Renal cortical epithelial cell (primary cell): Measurements from ENCODE around the gene ITGB8. TPM values are rescaled to one million over a fixed set of nuclear protein-coding genes. Genes with fewer than 3 reads are reported as not detected.
"Not testable (repeated sequence)": the region's sequence is repeated elsewhere in the genome, so short reads cannot be mapped to it uniquely, and the experiment has no call there.

Source experiments
- DNase-seq: peaks from one replicate; pipeline ENCODE4 v3.0.0-alpha.2; 2011; ENCODE audit warnings: low read depth
- total RNA-seq: library from RNA; depleted of rRNA; stranded (reverse); fragments of >200 nt; gene quantifications from 2 replicates; pipeline ENCODE4 v1.2.3, GENCODE V29; 2014

ITGB8 gene
- total RNA-seq, 1 donor from 2014 or later: 257 TPM

DNA sequence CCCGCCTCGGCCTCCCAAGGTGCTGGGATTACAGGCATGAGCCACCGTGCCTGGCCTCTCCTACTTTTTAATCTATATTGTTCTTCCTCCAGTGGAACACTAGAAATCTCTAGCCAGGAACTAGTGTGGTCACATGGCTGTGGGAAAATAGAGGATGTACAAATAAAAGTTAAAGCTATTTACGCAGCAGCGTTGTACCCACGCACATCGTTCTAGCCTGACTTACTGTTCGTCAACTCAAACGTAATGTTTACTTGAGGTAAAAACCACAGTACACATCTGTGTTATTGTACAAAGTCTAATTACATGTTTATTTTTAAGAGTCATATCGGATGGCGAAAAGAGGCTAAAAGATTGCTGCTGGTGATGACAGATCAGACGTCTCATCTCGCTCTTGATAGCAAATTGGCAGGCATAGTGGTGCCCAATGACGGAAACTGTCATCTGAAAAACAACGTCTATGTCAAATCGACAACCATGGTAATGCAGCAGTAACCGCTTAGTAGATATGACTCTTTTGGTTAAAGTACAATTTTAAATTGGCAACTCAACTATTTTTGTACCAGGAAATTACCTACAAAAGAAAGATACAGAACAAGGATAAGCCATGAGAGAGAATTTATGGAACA, 50.8 kb downstream of the ITGB8 start:
- no peak for DNase-seq

DNA sequence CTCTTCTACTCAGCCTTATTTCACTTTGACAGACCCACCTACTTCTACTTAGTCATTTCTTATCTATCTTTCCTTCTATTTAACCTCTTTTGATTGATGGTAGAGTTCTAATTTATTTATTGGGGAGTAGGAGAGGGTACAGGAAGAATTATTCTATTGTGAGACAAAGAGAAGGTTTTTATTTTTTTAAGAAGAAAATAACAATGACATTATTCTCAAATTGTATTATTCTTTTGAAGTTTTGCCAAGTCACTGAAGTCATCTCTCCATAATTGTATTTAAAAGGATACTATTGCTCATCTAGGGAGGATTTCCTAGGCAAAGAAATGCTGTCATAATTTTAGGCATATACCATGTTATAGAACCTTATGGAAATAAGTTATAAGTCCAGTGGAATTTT, 52.7 kb downstream of the ITGB8 start:
- DNase-seq: no peak

DNA sequence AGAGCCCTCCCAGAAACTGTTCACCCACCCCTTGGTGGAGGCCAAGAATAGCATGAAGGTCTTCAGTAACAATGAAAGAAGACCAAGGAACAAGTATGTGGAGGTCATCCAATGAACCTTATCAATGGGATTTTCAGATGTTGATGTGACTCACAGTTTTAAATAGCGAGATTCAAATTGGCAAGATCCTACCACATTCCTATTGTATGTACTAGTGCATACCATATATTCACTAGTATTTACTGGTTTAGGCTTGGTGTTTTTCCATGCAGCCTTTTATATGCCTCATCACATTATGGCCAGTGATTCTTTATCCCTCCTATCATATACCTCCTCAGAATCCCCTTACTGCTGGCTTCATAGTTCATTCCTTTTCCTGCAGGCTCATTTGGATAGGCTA, 54.4 kb downstream of the ITGB8 start:
- DNase-seq: peak; percentile 89

DNA sequence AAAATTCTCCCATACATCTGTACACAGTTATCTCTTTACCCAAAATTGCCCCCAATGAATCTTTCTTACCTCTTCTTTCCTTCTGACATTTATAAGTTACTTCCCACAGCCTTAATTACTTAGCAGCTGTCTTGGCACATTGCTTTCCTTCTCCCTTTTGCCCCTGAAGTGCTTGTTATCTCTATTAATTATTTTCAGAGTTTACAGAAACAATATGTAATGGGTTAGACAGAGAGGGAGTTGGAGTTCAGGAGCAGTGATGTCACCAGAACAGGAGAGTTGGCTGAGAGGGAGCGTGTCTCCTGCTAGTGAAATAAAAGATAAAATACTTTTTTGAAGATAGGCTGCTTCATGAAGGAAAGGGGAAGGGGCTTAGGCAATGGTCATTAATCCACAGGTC, 57.4 kb downstream of the ITGB8 start:
- DNase-seq: peak; percentile 67

DNA sequence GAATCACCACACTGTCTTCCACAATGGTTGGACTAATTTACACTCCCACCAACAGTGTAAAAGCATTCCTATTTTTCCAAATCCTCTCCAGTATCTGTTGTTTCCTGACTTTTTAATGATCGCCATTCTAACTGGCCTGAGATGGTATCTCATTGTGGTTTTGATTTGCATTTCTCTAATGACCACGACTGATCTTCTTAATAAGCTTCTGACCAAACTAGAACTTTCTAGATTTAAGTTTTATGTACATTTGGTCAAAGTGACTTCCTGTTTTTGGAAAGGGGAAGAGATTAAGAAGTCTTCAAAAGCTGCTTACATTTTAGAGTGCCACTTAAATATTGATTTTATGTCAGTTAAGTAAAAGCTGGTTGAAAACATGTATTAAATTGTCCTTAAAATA, 58.5 kb downstream of the ITGB8 start:
- DNase-seq: not testable (repeated sequence)

DNA sequence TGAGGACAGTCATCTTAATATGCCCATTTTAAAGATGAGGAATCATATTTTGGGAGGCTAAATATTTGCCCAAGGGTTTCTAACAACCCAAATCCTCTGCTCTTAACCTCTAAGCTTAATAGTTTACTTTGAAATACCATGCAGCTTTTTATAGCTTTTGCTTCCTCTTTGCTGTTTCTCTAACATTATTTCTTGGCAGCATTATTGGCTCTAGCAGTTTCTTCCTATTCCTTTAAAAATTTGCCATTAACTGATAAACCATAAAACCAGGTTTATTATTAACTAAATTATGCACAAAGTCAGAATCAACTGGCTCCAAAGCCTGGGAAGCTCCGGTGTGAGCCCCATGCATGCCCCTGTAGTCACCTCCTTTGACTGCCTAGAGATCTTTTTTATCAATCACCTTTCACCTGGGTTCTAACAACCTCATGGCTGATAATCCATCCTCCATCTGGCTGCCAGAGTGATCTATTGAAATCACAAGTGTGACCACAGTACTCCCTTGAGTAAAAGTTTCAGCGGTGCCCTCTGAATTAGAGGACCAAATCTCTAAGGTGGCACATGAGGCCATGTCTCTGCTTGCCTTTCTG, 62.4 kb downstream of the ITGB8 start:
- peak; percentile 93 for DNase-seq

DNA sequence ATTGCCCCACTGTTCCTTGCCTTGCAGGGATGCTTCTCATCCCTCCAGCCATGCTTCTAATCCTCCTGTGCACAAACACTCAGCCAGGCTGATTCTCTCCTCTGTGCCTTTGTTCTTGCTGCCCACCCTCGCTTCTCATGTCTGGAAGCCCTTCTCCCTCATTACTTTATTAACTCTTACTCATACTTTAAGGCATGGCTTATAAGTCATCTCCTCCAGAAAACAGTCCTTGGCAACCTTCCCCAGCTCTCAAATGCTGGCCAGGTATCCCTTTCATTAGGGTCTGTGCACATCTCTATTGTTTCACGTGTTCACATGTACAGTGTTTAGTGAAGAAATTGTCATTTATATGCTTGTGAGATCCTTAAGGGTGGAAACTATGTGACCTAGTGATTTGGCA, 62.9 kb downstream of the ITGB8 start:
- DNase-seq: peak; percentile 49

DNA sequence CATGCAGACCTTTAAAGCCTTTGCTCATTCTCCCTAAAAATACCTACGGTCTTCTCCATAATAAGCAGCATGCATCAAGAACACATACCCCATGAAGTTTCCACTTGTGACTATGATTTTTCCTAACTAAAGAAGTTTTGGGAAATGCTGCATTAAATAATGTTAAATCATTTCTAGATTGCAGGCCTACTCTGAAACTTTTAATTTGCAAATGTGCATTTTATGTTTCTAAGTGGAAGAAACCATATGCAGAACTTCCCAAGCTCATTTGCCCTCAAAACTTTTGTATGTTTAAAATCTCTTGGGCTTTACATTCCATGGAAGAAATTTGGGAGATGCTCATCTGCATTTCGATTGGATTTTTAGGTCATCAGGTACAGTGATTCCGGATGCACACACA, 63.6 kb downstream of the ITGB8 start:
- DNase-seq: no peak

DNA sequence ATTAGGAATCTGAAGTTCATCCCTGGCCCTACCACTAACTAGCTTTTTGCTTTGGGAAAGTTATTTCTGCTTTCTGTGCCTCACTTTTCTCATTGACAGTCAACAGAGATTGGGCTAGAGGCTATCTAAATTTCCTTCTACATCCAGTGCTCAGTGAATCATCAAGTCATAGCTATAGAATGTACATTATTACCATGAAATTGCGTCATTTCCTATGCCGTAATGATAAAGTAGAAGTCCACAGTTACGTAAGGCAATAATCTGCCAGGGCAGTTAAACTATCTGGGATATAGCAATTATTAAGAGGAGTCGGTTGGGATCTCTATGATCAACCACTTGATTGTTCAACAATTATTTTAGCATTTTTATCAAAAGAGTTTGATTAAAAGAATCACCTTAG, 64.4 kb downstream of the ITGB8 start:
- no peak for DNase-seq

DNA sequence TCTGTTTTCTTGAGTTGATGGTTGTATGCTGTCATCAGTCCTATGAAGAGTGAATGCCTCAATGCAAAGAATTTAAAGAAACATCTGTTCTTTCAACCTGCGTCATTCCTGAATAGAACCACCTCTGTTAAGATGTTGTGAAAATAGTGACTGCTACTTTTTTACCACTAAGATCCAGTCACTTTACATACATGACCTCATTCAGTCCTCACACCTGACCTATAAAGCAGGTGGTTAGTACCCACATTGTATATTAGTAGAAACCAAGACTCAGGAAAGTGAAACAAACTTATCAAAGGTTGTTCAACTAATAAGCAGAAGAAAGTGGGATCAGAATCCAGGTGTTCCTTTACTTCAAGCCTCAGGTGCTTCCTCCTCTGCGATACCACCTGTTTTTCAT, 64.8 kb downstream of the ITGB8 start:
- no peak for DNase-seq

DNA sequence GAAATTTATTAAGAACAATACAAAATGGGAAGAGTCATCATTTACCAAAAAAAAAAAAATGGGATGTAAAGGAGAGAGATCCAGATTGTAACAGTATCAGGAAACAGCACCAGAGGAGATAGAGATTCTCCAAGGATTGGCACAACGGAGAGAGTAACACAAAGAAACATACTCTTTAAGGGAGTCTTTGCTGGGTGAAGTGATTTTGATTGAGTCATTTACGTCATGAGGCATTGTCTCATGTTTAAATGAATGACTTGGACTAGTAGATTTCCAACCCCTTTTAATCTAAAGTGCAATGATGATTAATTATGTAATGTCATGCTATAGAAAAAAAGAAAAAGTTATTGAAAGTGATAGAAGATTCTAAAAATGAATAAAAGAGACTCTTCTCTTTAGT, 68.8 kb downstream of the ITGB8 start:
- peak; percentile 24 for DNase-seq

DNA sequence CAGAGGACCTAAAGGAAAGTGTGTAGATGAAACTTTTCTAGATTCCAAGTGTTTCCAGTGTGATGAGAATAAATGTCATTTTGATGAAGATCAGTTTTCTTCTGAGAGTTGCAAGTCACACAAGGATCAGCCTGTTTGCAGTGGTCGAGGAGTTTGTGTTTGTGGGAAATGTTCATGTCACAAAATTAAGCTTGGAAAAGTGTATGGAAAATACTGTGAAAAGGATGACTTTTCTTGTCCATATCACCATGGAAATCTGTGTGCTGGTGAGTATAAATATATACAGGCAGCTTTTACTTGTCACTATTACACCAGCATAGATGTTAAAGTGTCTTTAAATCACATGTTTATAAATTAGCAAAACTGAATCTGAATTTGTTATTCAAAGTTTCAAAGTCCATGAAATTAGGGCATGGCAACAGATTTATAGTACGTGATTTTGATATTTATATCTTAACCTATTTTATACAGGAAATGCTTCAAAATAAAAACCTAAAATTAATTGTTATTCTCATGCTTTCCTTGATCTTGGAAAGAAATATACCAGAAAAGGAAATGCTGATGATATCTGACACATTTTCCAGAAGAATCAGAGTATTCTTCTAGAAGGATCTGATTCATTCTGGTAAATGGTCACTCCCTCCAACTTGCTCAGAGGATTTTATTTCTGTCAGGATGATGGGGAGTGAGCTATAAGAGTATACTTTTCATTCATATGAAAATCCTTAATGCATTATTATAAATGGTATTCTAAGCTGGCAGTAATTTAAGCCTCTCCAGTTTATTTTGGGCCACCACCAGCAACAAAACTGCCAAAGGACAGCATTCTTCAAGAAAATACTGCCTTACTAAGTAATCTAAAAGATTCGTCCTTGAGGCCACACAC, 71.4 kb downstream of the ITGB8 start:
- DNase-seq: no peak

DNA sequence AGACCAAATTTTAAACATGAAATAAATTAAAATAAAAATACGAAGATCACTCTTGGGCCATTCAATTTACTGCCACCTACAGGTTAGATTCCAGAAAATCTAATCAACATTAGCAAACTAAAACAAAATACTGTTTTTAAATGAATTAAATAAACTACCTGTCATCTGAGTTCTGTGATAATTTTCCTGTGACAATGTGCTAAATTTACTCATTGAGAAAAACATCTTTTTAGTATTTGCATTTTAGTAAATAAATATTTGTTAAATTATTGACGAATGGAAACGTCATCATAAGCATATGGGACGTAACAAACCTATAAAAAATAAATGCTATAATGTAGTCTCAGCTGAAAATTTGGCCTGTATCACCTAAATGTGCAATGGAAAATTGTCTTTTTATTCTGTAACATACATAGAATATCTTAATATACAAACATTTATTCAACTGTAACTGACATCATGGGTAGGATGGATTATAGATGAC, 72.1 kb downstream of the ITGB8 start:
- peak; percentile 35 for DNase-seq

DNA sequence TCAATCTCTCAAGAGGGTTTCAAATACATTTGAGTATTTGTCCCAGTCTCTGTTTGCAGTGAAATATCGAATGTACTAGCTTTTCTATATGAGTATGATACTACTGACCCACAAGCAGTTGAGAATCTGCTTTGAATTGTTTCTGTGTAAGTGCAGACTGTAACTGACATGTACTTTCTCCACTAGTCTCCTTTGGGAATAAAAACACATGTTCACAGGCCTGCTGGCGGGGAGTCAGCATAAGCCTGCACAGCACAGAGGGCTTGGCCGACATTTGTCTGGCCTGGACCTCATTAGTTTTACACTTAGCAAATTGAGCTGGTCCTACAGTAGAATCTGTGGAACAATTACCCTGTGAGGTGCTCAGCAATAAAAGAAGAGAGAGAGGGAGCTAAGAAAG, 72.6 kb downstream of the ITGB8 start:
- no peak for DNase-seq

DNA sequence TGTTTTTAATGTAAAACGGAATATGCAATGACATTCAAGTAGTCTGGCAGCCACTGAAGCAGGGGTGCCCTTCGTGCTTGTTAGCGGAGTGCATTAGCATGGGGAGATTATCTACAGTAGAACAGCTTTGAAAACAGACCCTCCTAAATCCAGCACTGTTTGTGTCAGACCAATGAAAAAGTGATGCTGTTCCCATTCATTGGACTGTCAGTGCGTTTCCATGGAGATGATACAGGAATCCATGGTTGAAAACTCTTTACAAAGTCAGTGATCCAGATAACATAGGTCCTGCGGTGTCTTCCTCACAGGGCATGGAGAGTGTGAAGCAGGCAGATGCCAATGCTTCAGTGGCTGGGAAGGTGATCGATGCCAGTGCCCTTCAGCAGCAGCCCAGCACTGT, 73.6 kb downstream of the ITGB8 start:
- no peak for DNase-seq

DNA sequence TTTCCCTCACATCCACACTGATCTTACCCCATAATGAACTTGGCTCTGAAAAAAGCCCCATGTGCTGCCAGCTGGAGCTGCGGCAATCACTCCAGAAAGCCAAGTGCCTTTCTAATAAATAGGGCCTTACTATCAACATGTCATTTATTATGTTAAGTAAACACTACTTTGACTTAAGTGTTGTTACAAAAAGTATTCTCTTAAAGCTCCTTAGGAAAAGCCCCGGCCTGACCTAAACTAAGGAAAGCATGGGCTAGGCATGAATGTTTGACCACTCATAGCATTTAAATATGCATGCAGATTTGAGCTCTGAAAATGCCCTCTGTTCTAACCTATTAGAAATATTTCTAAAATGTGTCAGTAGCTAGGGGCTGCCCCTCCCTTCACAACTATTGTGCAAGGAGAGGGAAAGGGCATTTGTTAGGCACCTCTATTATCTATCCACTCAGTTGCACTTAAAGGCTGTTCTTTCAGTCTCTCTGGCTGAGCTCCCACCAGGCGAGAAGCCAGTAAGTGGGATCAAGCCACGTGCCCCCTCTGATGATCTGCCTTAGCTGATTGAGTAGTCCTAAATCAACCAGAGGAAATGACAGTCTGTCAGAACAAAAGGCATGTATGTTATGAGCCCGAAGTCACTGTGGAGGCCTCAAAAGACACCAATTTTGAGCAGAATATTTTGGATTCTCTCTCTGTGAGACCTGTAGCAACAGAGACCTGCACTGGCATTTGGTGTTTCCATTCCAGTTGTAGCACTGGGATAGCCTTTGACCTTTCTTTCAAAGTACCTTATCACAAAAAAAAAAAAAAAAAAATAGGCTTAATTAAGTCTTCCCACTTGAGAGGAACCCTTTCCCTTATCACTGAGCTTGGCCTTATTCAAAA, 77.1 kb downstream of the ITGB8 start:
- DNase-seq: peak; percentile 92

DNA sequence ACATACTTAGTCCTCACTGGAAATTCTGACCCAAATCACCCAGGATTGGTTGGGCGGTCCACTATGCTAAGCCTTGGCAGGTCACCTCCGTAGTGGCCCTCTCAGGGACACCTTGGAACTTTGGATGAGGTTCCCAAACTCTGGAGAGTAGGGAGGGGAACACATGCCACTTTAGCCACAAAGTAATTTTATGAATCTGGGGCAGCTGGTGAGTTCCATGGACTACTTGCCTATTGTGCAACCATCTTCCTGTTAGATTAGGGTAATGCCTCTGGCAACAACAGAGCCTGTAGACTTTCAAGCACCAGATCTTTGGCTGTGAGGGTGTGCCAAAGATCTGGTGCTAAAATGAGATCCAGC, 77.7 kb downstream of the ITGB8 start:
- DNase-seq: peak; percentile 73

DNA sequence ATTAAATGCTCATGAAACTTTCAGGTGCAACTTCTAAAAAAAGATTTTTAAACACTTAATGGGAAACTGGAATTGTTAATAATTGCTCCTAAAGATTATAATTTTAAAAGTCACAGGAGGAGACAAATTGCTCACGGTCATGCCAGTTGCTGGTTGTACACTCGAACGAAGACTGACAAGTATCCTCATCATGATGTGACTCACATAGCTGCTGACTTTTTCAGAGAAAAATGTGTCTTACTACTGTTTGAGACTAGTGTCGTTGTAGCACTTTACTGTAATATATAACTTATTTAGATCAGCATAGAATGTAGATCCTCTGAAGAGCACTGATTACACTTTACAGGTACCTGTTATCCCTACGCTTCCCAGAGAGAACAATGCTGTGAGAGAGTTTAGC, 79.3 kb downstream of the ITGB8 start:
- peak; percentile 46 for DNase-seq

DNA sequence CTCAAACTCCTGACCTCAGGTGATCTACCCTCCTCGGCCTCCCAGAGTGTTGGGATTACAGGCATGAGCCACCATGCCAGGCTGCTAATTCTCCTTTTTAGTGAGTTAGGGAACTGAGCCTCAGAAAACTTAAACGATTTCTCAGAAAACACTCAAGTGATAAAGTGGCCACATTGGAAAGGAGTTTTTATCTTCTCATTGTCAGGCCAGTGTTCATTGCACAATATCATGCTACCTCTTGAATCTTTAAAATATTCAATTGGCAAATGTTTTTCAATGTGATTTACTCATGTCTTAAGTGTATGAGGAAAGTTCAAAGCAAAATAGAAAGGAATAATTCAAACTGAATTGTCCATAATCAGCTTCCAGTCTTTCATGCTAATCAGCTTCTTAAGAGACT, 80.7 kb downstream of the ITGB8 start:
- DNase-seq: no peak

DNA sequence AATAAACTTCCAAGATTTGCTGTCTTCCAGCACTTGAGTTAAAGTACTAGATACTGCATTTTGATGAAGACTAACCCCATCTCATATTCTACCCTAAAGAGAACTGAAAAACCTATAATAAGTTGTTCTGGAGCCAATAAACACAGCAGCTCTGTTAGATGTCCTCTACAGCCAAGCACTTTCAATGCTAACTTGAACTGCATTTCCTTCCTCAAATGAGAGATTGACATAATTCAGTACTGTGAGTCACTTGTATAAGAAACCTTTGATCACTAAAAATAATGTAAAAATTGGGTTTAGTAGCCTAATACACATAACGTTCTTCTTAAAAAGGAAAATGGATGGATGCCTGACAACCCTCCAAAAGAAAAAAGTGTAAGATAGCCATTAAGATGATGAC, 81.3 kb downstream of the ITGB8 start:
- DNase-seq: no peak

DNA sequence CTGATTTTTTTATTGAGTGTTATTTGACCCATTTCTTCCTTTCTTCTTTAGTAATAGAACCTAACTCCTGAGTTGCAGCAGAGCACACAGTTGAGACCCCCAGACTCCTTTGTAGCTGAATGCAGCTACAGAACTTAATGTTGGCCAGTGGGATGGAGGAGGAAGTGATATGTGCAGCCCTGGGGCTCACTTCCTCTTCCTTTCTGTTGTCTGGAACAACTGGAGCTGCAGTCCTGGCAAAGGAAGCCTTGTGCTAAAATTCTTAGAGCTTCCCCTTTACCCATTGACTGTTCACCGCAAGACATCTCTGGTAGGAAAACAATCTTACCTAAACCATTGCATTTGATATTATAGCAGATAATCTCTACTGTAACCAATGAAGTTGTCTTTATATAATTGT, 86.6 kb downstream of the ITGB8 start:
- no peak for DNase-seq
